IgD-negative memory B cell (primary cell): Measurements from ENCODE around the gene TBX10. TPM values are rescaled to one million over a fixed set of nuclear protein-coding genes. Genes with fewer than 3 reads are reported as not detected.
"Not testable (repeated sequence)": the region's sequence is repeated elsewhere in the genome, so short reads cannot be mapped to it uniquely, and the experiment has no call there.

Experiments used
- H3K27ac Mint-ChIP-seq, 3 donors: one replicate each; pipeline ENCODE4 v1.8.0; 2020 to 2022; ENCODE audit warnings: mild to moderate bottlenecking in 3 of 3, mixed read lengths in 3 of 3, moderate library complexity in 1 of 3
- H3K27me3 Mint-ChIP-seq: one replicate; pipeline ENCODE4 v1.8.0; 2021; ENCODE audit warnings: mixed read lengths
- H3K36me3 Mint-ChIP-seq: one replicate; pipeline ENCODE4 v1.8.0; 2020; ENCODE audit warnings: mild to moderate bottlenecking, mixed read lengths
- H3K4me1 Mint-ChIP-seq, 3 donors: one replicate each; pipeline ENCODE4 v1.8.0; 2020 to 2022; ENCODE audit warnings: mixed read lengths in 3 of 3, mild to moderate bottlenecking in 1 of 3
- H3K4me3 Mint-ChIP-seq, 4 donors: one replicate each; pipeline ENCODE4 v1.8.0; 2020 to 2022; ENCODE audit warnings: mild to moderate bottlenecking in 4 of 4, mixed read lengths in 4 of 4, moderate library complexity in 3 of 4
- H3K9me3 Mint-ChIP-seq, 3 donors: one replicate each; pipeline ENCODE4 v1.8.0; 2020 to 2021; ENCODE audit warnings: mixed read lengths in 3 of 3, mild to moderate bottlenecking in 1 of 3
- polyA plus RNA-seq: library from polyadenylated mRNA; unstranded; fragments of 300-500 nt; fragmentation: Illumina TruSeq; gene quantifications from one replicate; pipeline ENCODE4 v1.2.3, GENCODE V29; 2021

Gene TBX10
- polyA plus RNA-seq, 1 donor from 2014 or later, result not detected

DNA sequence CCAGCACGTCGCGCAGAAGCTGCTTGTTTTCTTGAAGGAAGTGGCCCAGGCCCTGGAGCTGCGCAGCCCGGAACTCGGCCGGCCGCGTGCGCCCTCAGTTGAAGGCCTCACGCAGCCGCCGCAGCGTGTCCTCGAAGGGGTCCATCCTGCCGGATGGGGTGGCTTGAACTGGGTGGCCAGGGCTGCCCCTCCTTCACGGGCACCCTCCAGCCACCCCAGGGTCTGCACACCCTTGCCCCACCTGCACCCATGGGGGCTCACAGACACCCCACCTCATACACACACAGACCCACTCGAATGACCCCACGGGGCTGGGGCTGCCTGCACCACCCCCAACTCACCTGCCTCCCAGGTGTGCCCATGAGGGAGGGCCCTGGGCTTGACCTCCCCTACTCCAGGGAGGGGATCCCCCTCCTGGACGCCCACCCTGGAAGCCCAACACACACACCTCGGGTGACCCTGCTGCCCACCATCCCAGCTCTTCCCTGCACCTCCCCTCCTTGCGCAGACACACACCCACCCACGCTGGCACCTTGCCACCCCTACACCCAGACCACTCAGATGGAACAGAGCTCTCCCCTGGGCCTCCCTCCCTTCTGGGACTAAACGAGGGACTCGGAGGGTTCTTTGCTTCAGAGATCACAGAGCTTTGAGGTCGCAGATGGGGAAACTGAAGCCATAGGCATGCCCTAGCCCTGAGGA, 28.1 kb upstream of the TBX10 start:
- Mint-ChIP-seq H3K27ac (no peak overlapping the region), H3K36me3 (no peaks in the 10 kb centered on the region), H3K4me3 (peak overlapping the region in 1 of 4 donors; percentile 83), H3K27me3 (peaks cover 14% of the 10 kb centered on the region), H3K4me1 (peaks cover 0 to 6% (median 5%) of the 10 kb centered on the region in 3 donors), H3K9me3 (no peaks in the 10 kb centered on the region)

DNA sequence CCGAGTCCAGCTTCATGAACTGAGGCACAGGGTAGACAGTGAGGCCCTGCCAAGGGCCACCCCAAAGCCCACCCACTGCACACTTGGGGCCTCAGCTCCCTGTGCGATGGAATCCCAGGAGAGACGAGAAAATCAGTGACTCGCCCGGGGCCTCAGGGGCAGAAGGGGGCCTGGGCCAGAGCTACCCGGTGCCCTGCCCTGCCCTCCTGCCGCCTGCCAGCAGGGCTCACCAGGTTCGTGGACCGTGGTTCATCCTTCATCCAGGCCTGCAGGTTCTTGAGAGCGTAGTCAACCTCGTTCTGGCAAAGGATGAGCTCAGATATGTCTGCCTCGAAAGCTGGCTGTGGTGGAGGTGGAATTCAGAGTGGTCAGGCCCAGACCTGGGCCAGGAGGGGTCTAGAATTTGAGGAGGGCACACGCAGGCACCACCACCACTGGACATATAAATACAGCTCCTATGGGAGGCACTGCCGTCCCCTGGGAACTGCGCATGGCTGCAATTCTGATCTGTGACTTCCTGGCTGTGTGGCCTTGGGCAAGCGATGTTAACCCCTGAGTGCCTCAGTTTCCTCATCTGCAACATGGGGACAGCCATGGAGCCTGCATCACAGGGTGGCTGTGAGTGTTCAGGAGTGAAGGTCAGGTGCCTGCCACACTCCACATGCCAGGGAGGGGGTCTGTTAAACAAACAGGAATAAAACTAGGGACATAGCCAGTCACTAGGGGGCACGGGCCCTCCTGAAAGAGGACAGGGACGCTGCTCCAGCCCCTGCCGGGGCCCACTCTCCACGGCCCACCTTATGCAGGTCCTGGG, 27.3 kb upstream of the TBX10 start:
- peaks cover 17% of the 10 kb centered on the region for H3K27me3 Mint-ChIP-seq
- peaks cover 0 to 6% (median 5%) of the 10 kb centered on the region in 3 donors for H3K4me1 Mint-ChIP-seq
- H3K36me3 Mint-ChIP-seq, result no peaks in the 10 kb centered on the region
- H3K27ac Mint-ChIP-seq, result no peak overlapping the region
- peak overlapping the region in 1 of 4 donors; percentile 83 for H3K4me3 Mint-ChIP-seq
- H3K9me3 Mint-ChIP-seq, result no peaks in the 10 kb centered on the region

DNA sequence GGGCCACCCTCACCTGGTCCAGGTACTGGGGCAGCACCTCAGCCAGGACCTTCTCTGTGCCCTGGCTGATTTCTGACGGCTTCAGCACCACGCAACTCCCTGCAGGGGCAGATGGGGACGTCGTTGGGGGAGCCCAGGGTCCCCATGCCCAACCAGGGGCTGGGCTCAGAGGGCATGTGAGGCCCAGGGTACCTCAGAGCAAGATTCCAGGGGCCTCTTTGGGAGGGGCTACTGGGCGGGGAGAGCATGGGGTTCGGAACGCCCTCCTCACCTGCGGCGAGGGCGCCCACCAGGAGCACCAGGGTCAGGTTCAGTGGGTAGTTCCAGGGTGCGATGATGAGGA, 26.7 kb upstream of the TBX10 start:
- Mint-ChIP-seq H3K4me3 (no peak overlapping the region), H3K27me3 (peaks cover 18% of the 10 kb centered on the region), H3K9me3 (no peaks in the 10 kb centered on the region), H3K36me3 (no peaks in the 10 kb centered on the region), H3K4me1 (peaks cover 0 to 6% (median 5%) of the 10 kb centered on the region in 3 donors), H3K27ac (no peak overlapping the region)

- Mint-ChIP-seq H3K36me3 (no peaks in the 10 kb centered on the region), H3K9me3 (no peaks in the 10 kb centered on the region), H3K27me3 (peaks cover 16% of the 10 kb centered on the region), H3K4me3 (peak overlapping the region in 1 of 4 donors; percentile 9), H3K27ac (no peak overlapping the region), H3K4me1 (peaks cover 0 to 6% (median 5%) of the 10 kb centered on the region in 3 donors)
Measured at GRCh38 chr11:67665541-67666302, 26.2 kb upstream of the TBX10 start.

DNA sequence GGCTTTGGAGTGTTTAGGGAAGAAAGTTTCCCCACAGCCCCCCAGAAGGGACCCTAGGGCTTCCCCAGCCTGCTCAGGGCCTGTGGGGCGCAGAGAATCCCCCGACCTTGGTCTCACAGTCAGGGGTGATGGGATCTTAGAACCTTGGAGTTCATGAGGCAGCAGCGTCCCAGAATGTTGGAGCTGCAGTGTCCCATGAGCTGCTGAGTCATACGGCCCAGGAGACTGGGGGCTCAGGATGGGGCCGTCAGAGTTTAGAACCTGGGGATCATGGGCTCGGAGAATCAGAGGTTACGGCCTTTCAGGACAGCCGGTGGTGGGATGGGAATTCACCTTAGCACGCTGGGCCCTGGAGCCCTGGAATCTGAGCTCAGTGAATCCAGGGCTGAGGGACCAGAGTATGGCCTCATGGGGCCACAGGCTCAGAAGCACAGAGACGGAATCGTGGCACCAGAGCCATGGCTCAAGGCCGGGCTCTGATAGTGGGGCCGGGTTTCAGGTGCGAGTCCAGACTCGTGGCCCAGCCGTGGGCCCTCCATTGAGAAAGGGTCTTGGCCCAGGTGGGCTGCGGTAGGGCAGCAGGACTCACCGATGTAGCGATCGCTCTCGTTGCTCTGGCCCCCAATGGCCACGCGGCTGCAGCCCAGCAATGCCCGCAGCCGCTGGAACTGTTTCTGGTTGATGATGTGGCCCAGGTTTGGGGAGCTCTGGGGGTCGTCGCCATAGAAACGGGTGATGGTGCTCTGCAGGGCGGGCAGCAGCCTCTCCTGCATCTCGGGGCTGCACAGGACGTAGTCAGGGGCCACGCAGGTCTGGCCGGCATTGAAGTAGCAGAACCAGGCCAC, 25.4 kb upstream of the TBX10 start:
- Mint-ChIP-seq H3K9me3 (no peaks in the 10 kb centered on the region), H3K36me3 (no peaks in the 10 kb centered on the region), H3K4me1 (peaks cover 0 to 6% (median 5%) of the 10 kb centered on the region in 3 donors), H3K27me3 (peaks cover 15% of the 10 kb centered on the region), H3K27ac (no peak overlapping the region), H3K4me3 (peak overlapping the region in 1 of 4 donors; percentile 9)

DNA sequence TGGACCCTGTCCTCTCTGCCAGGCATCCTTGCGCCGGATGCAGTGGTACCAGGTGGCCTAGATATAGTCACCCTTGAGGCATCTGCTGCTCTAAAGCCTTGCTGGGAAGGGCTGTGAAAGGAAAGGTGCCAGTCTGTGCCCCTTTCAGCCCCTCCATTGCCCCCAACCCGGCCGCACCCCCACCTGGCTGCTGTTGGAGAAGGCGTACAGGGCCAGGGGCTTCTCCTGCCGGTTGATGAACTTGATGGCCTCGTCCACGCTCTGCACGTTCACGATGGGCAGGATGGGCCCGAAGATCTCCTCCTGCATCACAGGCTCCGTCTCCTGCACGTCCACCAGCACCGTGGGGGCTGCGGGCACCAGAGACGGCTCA, 24.6 kb upstream of the TBX10 start:
- no peak overlapping the region for H3K4me3 Mint-ChIP-seq
- H3K9me3 Mint-ChIP-seq, result no peaks in the 10 kb centered on the region
- H3K27me3 Mint-ChIP-seq, result peaks cover 15% of the 10 kb centered on the region
- peaks cover 2 to 8% (median 6%) of the 10 kb centered on the region in 3 donors for H3K4me1 Mint-ChIP-seq
- no peak overlapping the region for H3K27ac Mint-ChIP-seq
- H3K36me3 Mint-ChIP-seq, result no peaks in the 10 kb centered on the region

DNA sequence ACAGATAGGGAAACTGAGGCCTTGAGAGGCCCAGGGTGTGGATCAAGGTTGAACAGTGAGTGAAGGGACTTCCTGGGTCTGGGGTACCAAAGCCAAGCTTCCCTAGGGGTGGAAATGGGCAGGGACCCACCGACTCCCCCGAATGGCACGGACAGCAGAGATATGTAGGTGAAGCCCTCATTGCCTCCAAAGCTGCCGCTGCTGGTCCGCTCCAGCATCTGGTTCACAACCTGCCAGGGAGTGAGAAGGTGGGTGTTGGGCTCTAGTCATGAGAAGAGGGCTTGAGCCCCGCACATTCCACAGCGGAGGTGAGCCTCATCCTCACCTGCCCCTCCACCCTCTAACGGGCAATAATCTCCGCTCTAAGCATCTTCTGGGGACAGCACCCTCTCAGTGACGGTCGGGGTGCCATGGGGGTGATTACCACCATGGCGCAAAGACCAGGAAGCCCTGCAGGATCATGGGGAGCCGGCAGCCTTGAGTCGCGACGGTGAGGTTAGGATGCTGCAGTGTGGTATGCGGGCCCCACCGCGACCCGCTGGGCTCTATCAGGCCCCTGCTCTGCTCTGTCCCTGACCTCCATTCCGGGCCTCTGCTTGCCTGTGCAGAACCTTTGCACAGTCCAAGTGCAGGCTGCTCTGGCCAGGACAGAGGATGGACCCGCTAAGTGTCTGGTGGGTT, 24.1 kb upstream of the TBX10 start:
- Mint-ChIP-seq H3K27me3 (peaks cover 16% of the 10 kb centered on the region), H3K4me3 (no peak overlapping the region), H3K9me3 (no peaks in the 10 kb centered on the region), H3K27ac (no peak overlapping the region), H3K36me3 (no peaks in the 10 kb centered on the region), H3K4me1 (peaks cover 7 to 9% (median 8%) of the 10 kb centered on the region in 3 donors)

GRCh38 chr11:67662835-67663531, 23.4 kb upstream of the TBX10 start:
- Mint-ChIP-seq H3K36me3 (no peaks in the 10 kb centered on the region), H3K27me3 (peaks cover 16% of the 10 kb centered on the region), H3K4me3 (no peak overlapping the region), H3K9me3 (no peaks in the 10 kb centered on the region), H3K27ac (no peak overlapping the region), H3K4me1 (peaks cover 7 to 9% (median 8%) of the 10 kb centered on the region in 3 donors)

DNA sequence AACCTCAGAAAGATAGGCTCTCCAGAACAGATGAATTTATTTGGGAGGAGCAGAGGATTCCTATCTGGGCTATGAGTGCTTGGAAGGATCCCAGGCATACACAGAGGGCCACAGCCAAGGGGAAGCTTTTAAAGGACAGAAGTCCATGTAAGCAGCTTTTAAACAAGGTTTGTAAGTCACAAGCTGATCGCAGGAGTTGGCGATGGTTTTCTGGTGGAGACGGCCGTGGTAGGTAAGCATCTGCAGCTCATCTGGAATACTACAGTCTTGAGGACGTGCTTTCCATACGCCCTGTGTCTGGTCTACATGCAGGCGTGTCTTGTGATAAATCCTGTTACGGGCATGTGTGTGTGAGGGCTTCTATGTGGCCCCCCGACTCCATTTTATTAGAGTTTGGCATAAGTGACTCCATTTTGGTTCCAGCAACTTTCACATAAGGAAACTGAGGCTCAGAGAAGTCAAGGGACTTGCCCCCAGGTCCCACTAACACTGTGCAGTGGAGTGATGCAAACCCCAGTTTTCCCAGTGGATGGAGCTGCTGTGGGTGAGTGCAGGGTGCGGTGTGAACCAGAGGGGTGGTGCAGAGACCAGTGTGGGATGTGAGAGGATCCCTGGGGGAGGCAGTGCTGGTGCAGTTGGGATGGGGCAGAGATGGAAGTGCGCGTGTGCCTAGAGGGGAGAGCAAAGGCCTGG, 22.7 kb upstream of the TBX10 start:
- Mint-ChIP-seq H3K9me3 (peaks cover 0 to 2% (median 0%) of the 10 kb centered on the region in 3 donors), H3K27ac (no peak overlapping the region)

DNA sequence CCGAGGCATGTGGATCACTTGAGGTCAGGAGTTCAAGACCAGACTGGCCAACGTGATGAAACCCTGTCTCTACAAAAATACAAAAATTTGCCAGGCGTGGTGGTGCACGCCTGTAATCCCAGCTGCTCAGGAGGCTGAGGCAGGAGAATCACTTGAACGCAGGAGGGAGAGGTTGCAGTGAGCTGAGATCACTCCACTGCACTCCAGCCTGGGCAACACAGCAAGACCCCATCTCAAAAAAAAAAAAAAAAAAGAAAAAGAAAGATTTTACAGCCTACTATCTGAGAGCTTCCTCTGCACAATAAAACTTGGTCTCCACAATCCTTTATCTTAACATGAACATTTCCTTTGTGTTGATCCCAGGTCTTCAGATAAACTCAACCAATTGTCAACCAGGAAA, 21.2 kb upstream of the TBX10 start:
- H3K27me3 Mint-ChIP-seq, result peaks cover 13% of the 10 kb centered on the region
- H3K9me3 Mint-ChIP-seq, H3K4me1 Mint-ChIP-seq, H3K27ac Mint-ChIP-seq, H3K36me3 Mint-ChIP-seq, H3K4me3 Mint-ChIP-seq: not testable (repeated sequence)

More for the DNA sequence above, 22.7 kb upstream of the TBX10 start:
- Mint-ChIP-seq H3K4me1 (peaks cover 7 to 8% (median 8%) of the 10 kb centered on the region in 3 donors), H3K27me3 (peaks cover 16% of the 10 kb centered on the region), H3K4me3 (no peak overlapping the region), H3K36me3 (no peaks in the 10 kb centered on the region)

DNA sequence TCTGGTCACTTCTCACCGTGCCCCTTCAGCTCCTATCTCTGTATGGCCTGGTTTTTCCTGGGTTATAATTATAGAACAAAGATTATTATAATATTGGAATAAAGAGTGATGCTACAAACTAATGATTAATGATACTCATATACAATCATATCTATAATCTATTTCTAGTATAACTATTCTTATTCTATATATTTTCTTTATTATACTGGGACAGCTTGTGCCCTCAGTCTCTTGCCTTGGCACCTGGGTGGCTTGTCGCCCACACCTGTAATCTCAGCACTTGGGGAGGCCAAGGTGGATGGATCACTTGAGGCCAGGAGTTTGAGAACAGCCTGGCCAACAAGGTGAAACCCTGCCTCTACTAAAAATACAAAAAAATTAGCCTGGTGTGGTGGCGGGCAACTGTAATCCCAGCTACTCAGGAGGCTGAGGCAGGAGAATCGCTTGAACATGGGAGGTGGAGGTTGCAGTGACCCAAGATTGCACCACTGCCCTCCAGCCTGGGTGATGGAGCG, 20.1 kb upstream of the TBX10 start:
- H3K9me3 Mint-ChIP-seq, H3K27ac Mint-ChIP-seq, H3K4me3 Mint-ChIP-seq, H3K4me1 Mint-ChIP-seq, H3K36me3 Mint-ChIP-seq, H3K27me3 Mint-ChIP-seq: not testable (repeated sequence)

DNA sequence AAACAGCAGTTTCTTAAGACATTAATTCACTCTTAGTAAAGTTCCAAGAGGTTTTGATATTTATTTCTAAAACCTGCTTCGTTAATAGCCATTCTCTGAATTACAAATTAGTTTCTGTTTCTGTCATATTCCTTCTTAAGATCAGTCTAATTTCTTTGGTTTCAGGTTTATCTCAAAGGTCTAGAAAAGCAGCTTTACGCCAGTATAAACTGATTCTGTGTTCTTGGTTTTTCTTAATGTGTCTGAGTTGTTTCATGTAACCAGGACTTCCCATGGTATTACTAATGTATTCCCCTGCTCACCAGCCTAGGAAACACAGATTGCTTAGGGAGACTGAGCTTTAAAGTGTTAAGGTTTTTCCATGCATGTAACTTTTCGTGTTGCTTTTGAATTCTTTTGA, 17.7 kb upstream of the TBX10 start:
- peaks cover 5% of the 10 kb centered on the region for H3K27me3 Mint-ChIP-seq
- peaks cover 3 to 7% (median 5%) of the 10 kb centered on the region in 3 donors for H3K4me1 Mint-ChIP-seq
- no peak overlapping the region for H3K4me3 Mint-ChIP-seq
- H3K9me3 Mint-ChIP-seq, result peaks cover 0 to 7% (median 0%) of the 10 kb centered on the region in 3 donors
- H3K36me3 Mint-ChIP-seq, result no peaks in the 10 kb centered on the region
- H3K27ac Mint-ChIP-seq, result no peak overlapping the region
